ENCODE measurements around the gene TKFC. TPM values are rescaled to one million over a fixed set of nuclear protein-coding genes. Genes with fewer than 3 reads are reported as not detected.
A peak's percentile ranks its signal among the peaks of the same experiment; 100 is the strongest.

TKFC gene
- total RNA-seq, 1 donor: 30.0 TPM

GRCh38 chr11:61294717-61295595, 38.1 kb upstream of the TKFC start, which contains the start of gene VWCE:
Gene VWCE (minus strand): TSS chr11:61295316. CDS start chr11:61295037, 279 bp downstream.
- Histone ChIP-seq H3K27me3 (ENCODE audit: insufficient read depth, low read length) (no peaks in the 10 kb centered on the region), H3K27ac (ENCODE audit: low read depth, low read length) (peak within 1 kb of the TSS; percentile 59), H4K20me1 (ENCODE audit: insufficient read depth, low read length) (peaks cover 3% of the 10 kb centered on the region), H3K79me2 (ENCODE audit: insufficient read depth, low read length) (no peaks in the 10 kb centered on the region), H3K36me3 (ENCODE audit: insufficient read depth, low read length) (peaks cover 7% of the 10 kb centered on the region), H3K4me3 (ENCODE audit: insufficient read depth, low read length) (peak within 1 kb of the TSS; percentile 74), H3K4me2 (ENCODE audit: insufficient read depth, low read length) (peak within 1 kb of the TSS; percentile 92), H2AFZ (ENCODE audit: low read length) (no peak within 1 kb of the TSS), H3K4me1 (ENCODE audit: insufficient read depth, low read length) (peaks cover 45% of the 10 kb centered on the region), H3K9me3 (ENCODE audit: low read depth, low read length) (no peaks in the 10 kb centered on the region)
- peak; percentile 96 for DNase-seq (ENCODE audit: insufficient read length, low spot score, missing footprints)
- TF ChIP-seq CTCF (IDR thresholded peaks at IDR 0.05; ENCODE audit: extremely low read depth, low read depth, low read length): no peak

GRCh38 chr11:61295596-61295926, 37.5 kb upstream of the TKFC start:
- TF ChIP-seq CTCF (IDR thresholded peaks at IDR 0.05; ENCODE audit: extremely low read depth, low read depth, low read length): no peak
- Histone ChIP-seq H3K9me3 (ENCODE audit: low read depth, low read length) (no peaks in the 10 kb centered on the region), H3K27ac (ENCODE audit: low read depth, low read length) (peak overlapping the region; percentile 59), H3K36me3 (ENCODE audit: insufficient read depth, low read length) (peaks cover 13% of the 10 kb centered on the region), H3K79me2 (ENCODE audit: insufficient read depth, low read length) (no peaks in the 10 kb centered on the region), H3K4me3 (ENCODE audit: insufficient read depth, low read length) (peak overlapping the region; percentile 74), H3K27me3 (ENCODE audit: insufficient read depth, low read length) (no peaks in the 10 kb centered on the region), H4K20me1 (ENCODE audit: insufficient read depth, low read length) (peaks cover 3% of the 10 kb centered on the region), H3K4me1 (ENCODE audit: insufficient read depth, low read length) (peaks cover 45% of the 10 kb centered on the region), H3K4me2 (ENCODE audit: insufficient read depth, low read length) (peak overlapping the region; percentile 92), H2AFZ (ENCODE audit: low read length) (no peak overlapping the region)
- no peak for DNase-seq (ENCODE audit: insufficient read length, low spot score, missing footprints)

GRCh38 chr11:61297341-61297740, 35.7 kb upstream of the TKFC start:
- peaks cover 45% of the 10 kb centered on the region for H3K4me1 ChIP-seq (ENCODE audit: insufficient read depth, low read length)
- H2AFZ ChIP-seq (ENCODE audit: low read length): no peak overlapping the region
- TF ChIP-seq CTCF (IDR thresholded peaks at IDR 0.05; ENCODE audit: extremely low read depth, low read depth, low read length): no peak
- peaks cover 31% of the 10 kb centered on the region for H3K36me3 ChIP-seq (ENCODE audit: insufficient read depth, low read length)
- H3K4me3 ChIP-seq (ENCODE audit: insufficient read depth, low read length): no peak overlapping the region
- H3K9me3 ChIP-seq (ENCODE audit: low read depth, low read length): no peaks in the 10 kb centered on the region
- H4K20me1 ChIP-seq (ENCODE audit: insufficient read depth, low read length): peaks cover 10% of the 10 kb centered on the region
- H3K27ac ChIP-seq (ENCODE audit: low read depth, low read length): peak overlapping the region; percentile 94
- DNase-seq (ENCODE audit: insufficient read length, low spot score, missing footprints): peak; percentile 93
- no peaks in the 10 kb centered on the region for H3K79me2 ChIP-seq (ENCODE audit: insufficient read depth, low read length)
- H3K27me3 ChIP-seq (ENCODE audit: insufficient read depth, low read length): no peaks in the 10 kb centered on the region
- peak overlapping the region; percentile 54 for H3K4me2 ChIP-seq (ENCODE audit: insufficient read depth, low read length)

- peak overlapping the region; percentile 94 for H3K27ac ChIP-seq (ENCODE audit: low read depth, low read length)
- no peak overlapping the region for H2AFZ ChIP-seq (ENCODE audit: low read length)
- no peaks in the 10 kb centered on the region for H3K79me2 ChIP-seq (ENCODE audit: insufficient read depth, low read length)
- H3K9me3 ChIP-seq (ENCODE audit: low read depth, low read length): no peaks in the 10 kb centered on the region
- TF ChIP-seq CTCF (IDR thresholded peaks at IDR 0.05; ENCODE audit: extremely low read depth, low read depth, low read length): no peak
- H3K4me3 ChIP-seq (ENCODE audit: insufficient read depth, low read length): no peak overlapping the region
- no peaks in the 10 kb centered on the region for H3K27me3 ChIP-seq (ENCODE audit: insufficient read depth, low read length)
- DNase-seq (ENCODE audit: insufficient read length, low spot score, missing footprints): peak; percentile 98
- peaks cover 12% of the 10 kb centered on the region for H4K20me1 ChIP-seq (ENCODE audit: insufficient read depth, low read length)
- H3K4me1 ChIP-seq (ENCODE audit: insufficient read depth, low read length): peaks cover 45% of the 10 kb centered on the region
- H3K36me3 ChIP-seq (ENCODE audit: insufficient read depth, low read length): peaks cover 35% of the 10 kb centered on the region
- peak overlapping the region; percentile 54 for H3K4me2 ChIP-seq (ENCODE audit: insufficient read depth, low read length)
Measured at GRCh38 chr11:61297746-61298145, 35.3 kb upstream of the TKFC start.
